ENCODE measurements around the gene CHST8. TPM values are rescaled to one million over a fixed set of nuclear protein-coding genes. Genes with fewer than 3 reads are reported as not detected.

CHST8 gene
- total RNA-seq, 1 experiment from 2014 or later, result not detected

DNA sequence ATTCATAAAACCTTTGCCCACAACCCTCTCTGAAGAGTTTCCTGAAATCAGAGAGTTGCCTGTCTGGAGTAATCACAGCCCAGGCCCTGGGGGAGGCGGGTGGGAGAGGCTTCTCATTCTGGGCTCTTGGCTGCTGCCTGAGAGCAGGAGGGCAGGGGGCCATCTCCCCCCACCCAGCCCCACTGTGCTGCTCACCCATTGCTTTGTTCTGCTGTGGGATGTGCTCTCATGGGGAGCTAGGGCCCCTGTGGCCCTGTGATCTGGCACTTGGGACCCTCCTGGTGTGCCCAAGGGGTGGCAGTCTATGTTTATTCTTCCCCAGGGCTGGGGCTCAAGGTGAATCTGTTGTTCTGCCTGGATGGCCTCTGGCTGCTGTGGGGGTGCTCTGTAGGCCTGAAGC is 181.0 kb downstream of the CHST8 start:
- H3K4me3 Mint-ChIP-seq (ENCODE audit: unreplicated experiment), result no peak overlapping the region
- TF ChIP-seq, protein P1, sequence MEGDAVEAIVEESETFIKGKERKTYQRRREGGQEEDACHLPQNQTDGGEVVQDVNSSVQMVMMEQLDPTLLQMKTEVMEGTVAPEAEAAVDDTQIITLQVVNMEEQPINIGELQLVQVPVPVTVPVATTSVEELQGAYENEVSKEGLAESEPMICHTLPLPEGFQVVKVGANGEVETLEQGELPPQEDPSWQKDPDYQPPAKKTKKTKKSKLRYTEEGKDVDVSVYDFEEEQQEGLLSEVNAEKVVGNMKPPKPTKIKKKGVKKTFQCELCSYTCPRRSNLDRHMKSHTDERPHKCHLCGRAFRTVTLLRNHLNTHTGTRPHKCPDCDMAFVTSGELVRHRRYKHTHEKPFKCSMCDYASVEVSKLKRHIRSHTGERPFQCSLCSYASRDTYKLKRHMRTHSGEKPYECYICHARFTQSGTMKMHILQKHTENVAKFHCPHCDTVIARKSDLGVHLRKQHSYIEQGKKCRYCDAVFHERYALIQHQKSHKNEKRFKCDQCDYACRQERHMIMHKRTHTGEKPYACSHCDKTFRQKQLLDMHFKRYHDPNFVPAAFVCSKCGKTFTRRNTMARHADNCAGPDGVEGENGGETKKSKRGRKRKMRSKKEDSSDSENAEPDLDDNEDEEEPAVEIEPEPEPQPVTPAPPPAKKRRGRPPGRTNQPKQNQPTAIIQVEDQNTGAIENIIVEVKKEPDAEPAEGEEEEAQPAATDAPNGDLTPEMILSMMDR (IDR thresholded peaks at IDR 0.05; ENCODE audit: insufficient read depth in 1 of 2, low read depth in 1 of 2, low read length in 1 of 2, severe bottlenecking in 1 of 2, unreplicated experiment in 1 of 2), result no peak
- H3K36me3 Mint-ChIP-seq (ENCODE audit: insufficient read depth, unreplicated experiment), result no peaks in the 10 kb centered on the region
- Histone ChIP-seq H3K9me3 (no peaks in the 10 kb centered on the region), H3K4me1 (no peaks in the 10 kb centered on the region), H3K27me3 (replicated peaks; ENCODE audit: control insufficient read depth, insufficient read depth, low read length) (no peaks in the 10 kb centered on the region), H3K36me3 (ENCODE audit: control insufficient read depth, insufficient read depth, low read length) (no peaks in the 10 kb centered on the region), H3K4me3 (ENCODE audit: low read depth, low read length) (no peak overlapping the region)
- H3K9me3 Mint-ChIP-seq (ENCODE audit: unreplicated experiment), result no peaks in the 10 kb centered on the region
- H3K4me1 Mint-ChIP-seq (ENCODE audit: low read depth, unreplicated experiment), result no peaks in the 10 kb centered on the region
- intact Hi-C loops (cut with micrococcal nuclease; ENCODE audit: unreplicated experiment), result no loop called here
- no peak overlapping the region for H3K27ac Mint-ChIP-seq (ENCODE audit: unreplicated experiment)
- ChIA-PET POLR2A (no interaction called here), CTCF (no interaction called here)
- no TSS peak for BruUV-seq (replicated peaks)
- H3K27me3 Mint-ChIP-seq (ENCODE audit: insufficient read depth, unreplicated experiment), result no peaks in the 10 kb centered on the region
- DNase-seq, result no peak

DNA sequence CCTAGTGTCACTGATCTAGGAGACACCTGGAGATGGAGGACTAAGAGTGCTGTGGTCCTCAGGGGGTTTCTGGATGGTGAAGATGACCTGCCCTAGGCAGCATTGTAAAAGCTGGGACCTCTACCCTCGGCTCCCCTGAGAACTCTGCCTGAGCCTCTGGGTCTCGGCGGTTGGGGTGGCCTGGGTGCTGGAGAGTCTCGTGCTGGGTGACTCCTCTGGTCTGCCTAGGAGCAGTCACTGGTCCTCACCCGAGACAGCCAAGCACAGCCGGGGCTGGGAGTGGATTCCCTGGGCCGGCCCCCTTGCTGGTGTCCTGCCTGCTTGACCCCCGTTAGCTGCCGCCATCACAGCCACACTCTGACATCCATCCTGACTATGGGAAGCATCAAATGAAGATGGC is 181.6 kb downstream of the CHST8 start:
- no TSS peak for BruUV-seq (replicated peaks)
- Mint-ChIP-seq H3K27me3 (ENCODE audit: insufficient read depth, unreplicated experiment) (no peaks in the 10 kb centered on the region), H3K9me3 (ENCODE audit: unreplicated experiment) (no peaks in the 10 kb centered on the region), H3K27ac (ENCODE audit: unreplicated experiment) (no peak overlapping the region), H3K36me3 (ENCODE audit: insufficient read depth, unreplicated experiment) (no peaks in the 10 kb centered on the region), H3K4me1 (ENCODE audit: low read depth, unreplicated experiment) (no peaks in the 10 kb centered on the region), H3K4me3 (ENCODE audit: unreplicated experiment) (no peak overlapping the region)
- intact Hi-C loops (cut with micrococcal nuclease; ENCODE audit: unreplicated experiment), result no loop called here
- Histone ChIP-seq H3K4me1 (no peaks in the 10 kb centered on the region), H3K36me3 (ENCODE audit: control insufficient read depth, insufficient read depth, low read length) (no peaks in the 10 kb centered on the region), H3K4me3 (ENCODE audit: low read depth, low read length) (no peak overlapping the region), H3K27me3 (replicated peaks; ENCODE audit: control insufficient read depth, insufficient read depth, low read length) (no peaks in the 10 kb centered on the region), H3K9me3 (no peaks in the 10 kb centered on the region)
- TF ChIP-seq, protein P1 (IDR thresholded peaks at IDR 0.05; ENCODE audit: insufficient read depth in 1 of 2, low read depth in 1 of 2, low read length in 1 of 2, severe bottlenecking in 1 of 2, unreplicated experiment in 1 of 2), result no peak
- POLR2A ChIA-PET, result no interaction called here
- no peak for DNase-seq
- CTCF ChIA-PET, result no interaction called here

DNA sequence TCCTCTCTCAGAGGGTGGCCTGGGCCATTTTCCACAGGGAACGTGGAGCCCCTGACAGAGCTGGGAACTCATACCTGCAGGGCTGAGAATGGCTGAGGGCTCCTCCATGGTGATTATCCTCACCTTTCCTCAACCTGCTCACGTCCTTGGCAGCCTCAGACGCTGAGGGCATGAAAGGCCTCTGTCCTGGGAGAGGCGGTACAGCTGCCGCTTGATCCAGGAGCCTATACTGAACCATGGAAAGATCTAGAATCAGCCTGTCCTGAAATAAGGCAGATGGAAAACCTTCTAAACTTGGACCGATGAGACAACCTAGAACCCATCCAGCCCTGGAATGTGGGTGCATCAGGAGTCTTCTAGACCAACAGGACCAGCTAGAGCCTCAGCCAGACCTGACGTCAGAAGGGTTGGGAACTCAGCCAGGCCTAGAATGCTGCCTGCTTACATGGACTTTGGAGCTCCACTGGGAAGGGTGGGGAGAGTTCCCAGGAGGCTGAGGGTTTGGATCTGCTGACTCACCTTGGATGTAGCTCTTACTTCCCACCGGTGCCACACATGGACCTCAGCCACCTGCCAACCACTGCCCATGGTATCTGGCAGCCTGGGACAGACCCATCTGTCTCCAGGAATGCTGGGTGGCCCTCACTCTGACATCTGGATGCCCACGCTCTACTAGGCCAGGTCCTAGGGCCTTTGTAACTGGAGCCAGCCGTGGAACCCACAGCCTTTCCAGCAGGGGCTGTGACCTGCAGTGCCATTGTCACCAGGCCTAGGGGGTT is 182.5 kb downstream of the CHST8 start:
- Mint-ChIP-seq H3K4me3 (ENCODE audit: unreplicated experiment) (no peak overlapping the region), H3K36me3 (ENCODE audit: insufficient read depth, unreplicated experiment) (no peaks in the 10 kb centered on the region)
- POLR2A ChIA-PET, result interaction anchor here (0.6 kb wide), 1 partner anchor 101 kb away, joined by 7 read pairs; no protein-coding TSS in a partner anchor

More for the DNA sequence above, 182.5 kb downstream of the CHST8 start:
- CTCF ChIA-PET, result interaction anchor here (1.1 kb wide), 1 partner anchor 9 kb away, joined by 4 read pairs; no protein-coding TSS in a partner anchor
- TF ChIP-seq, protein P1 (IDR thresholded peaks at IDR 0.05; ENCODE audit: insufficient read depth in 1 of 2, low read depth in 1 of 2, low read length in 1 of 2, severe bottlenecking in 1 of 2, unreplicated experiment in 1 of 2), result no peak
- H3K36me3 ChIP-seq (ENCODE audit: control insufficient read depth, insufficient read depth, low read length), result no peaks in the 10 kb centered on the region
- Mint-ChIP-seq H3K27ac (ENCODE audit: unreplicated experiment) (no peak overlapping the region), H3K27me3 (ENCODE audit: insufficient read depth, unreplicated experiment) (no peaks in the 10 kb centered on the region), H3K4me1 (ENCODE audit: low read depth, unreplicated experiment) (no peaks in the 10 kb centered on the region), H3K9me3 (ENCODE audit: unreplicated experiment) (no peaks in the 10 kb centered on the region)
- BruUV-seq (replicated peaks), result no TSS peak
- H3K4me3 ChIP-seq (ENCODE audit: low read depth, low read length), result no peak overlapping the region
- no peaks in the 10 kb centered on the region for H3K27me3 ChIP-seq (replicated peaks; ENCODE audit: control insufficient read depth, insufficient read depth, low read length)
- no peaks in the 10 kb centered on the region for H3K4me1 ChIP-seq
- DNase-seq, result no peak
- intact Hi-C loops (cut with micrococcal nuclease; ENCODE audit: unreplicated experiment), result no loop called here
- no peaks in the 10 kb centered on the region for H3K9me3 ChIP-seq

Measured in Caco-2 (cell line).